Measurements from ENCODE around the gene FOXD1. TPM values are rescaled to one million over a fixed set of nuclear protein-coding genes. Genes with fewer than 3 reads are reported as not detected.

FOXD1 gene
- 10 to 100 TPM in 1 of 4 donors, 1 to 10 TPM in 3; 1.7 to 22.7 (median 4.5) TPM for total RNA-seq

DNA sequence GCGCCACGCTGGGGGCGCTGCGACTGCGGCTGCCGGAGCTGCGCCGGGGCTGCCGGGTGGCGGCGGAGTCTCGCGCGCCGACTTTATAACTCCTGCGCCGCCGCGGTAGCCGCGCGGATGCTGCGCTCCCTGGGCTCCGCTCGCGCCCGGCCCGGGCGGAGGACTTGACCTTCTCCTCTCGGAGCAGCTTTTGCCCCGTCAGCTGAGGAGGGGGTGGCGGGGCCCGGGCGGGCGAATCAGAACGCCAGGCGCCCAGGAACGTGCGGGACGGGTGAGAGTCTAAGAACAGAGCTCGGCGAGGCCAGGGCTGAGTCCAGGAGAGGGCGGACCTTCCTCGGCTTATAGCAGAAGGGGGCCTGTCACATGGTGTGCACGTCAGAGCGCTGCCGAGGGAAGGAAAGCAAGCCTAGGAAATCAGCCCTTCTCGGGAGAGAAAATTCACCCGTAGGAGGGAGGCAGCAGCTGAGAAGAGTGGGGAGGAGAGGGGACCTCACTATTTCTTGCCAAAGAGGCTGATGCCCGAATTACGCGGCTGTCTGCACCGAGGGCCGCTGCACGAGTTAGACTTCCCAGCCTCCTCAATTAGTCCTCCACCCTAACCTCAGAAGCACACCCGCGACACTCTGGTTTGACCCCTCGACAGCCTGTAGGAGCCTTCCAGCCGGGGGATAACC, at the start of gene FOXD1:
FOXD1 (minus strand) TSS at position 315 of the 674 bp plus-strand sequence. CDS start 415 bp downstream, outside the sequence.
- no peaks in the 10 kb centered on the region for H3K36me3 ChIP-seq
- DNase-seq = peak; percentile 48 to 92 (median 89)
- peaks cover 0 to 57% of the 10 kb centered on the region in 2 donors for H3K27me3 ChIP-seq
- TF ChIP-seq POLR2A (IDR thresholded peaks at IDR 0.05) = peak; percentile 75 to 93
- peak in 1 of 6 experiments; percentile 4 for TF ChIP-seq CTCF (IDR thresholded peaks at IDR 0.05)
- H3K4me3 ChIP-seq = peak within 1 kb of the TSS; percentile 37 to 65 (median 58)
- peak within 1 kb of the TSS; percentile 34 to 68 (median 50) for H3K27ac ChIP-seq
- H3K9me3 ChIP-seq = no peaks in the 10 kb centered on the region
- H3K4me1 ChIP-seq = peaks cover 0 to 29% (median 4%) of the 10 kb centered on the region in 4 donors

- H3K9me3 ChIP-seq = no peaks in the 10 kb centered on the region
- H3K36me3 ChIP-seq = peaks cover 0 to 15% (median 0%) of the 10 kb centered on the region in 3 donors
- no peaks in the 10 kb centered on the region for H3K27me3 ChIP-seq
- no peak for TF ChIP-seq POLR2A (IDR thresholded peaks at IDR 0.05)
- no peak for TF ChIP-seq CTCF (IDR thresholded peaks at IDR 0.05)
- peaks cover 0 to 47% (median 10%) of the 10 kb centered on the region in 4 donors for H3K4me1 ChIP-seq
- peak overlapping the region; percentile 81 to 98 (median 92) for H3K4me3 ChIP-seq
- peak overlapping the region; percentile 87 to 95 (median 91) for H3K27ac ChIP-seq
- no peak for DNase-seq
Observed at GRCh38 chr5:73497497-73498056, 49.0 kb upstream of the FOXD1 start.

DNA sequence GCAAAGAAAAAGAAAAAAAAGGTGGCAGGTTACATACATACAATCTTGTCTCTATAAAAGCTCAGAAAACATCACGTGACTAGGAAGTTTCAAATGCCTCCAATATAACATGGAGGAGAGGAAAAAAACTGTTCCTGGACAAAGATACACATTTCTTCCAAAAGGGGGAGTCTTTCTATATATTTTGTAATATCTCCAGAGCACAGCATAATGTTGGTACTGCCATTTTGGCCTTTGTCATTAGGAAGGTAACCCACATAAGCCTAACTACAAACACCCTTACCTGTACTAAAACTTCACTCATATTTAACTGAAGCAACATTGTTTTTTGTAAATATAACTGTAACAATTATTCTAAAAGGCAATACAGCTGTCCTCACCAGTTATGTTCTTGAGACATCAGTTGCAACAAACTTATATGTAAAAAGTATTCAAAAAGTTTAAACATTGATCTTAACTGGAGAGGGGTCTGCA, 48.4 kb upstream of the FOXD1 start:
- H3K36me3 ChIP-seq = peaks cover 0 to 9% (median 0%) of the 10 kb centered on the region in 3 donors
- DNase-seq = no peak
- H3K4me1 ChIP-seq = peaks cover 0 to 47% (median 10%) of the 10 kb centered on the region in 4 donors
- H3K9me3 ChIP-seq = no peaks in the 10 kb centered on the region
- TF ChIP-seq CTCF (IDR thresholded peaks at IDR 0.05) (peak in 3 of 6 experiments; percentile 33 to 46 (median 35)), POLR2A (IDR thresholded peaks at IDR 0.05) (no peak)
- H3K27me3 ChIP-seq = no peaks in the 10 kb centered on the region
- peak overlapping the region in 1 of 4 donors; percentile 98 for H3K4me3 ChIP-seq
- H3K27ac ChIP-seq = peak overlapping the region in 2 of 4 donors; percentile 19 to 87

DNA sequence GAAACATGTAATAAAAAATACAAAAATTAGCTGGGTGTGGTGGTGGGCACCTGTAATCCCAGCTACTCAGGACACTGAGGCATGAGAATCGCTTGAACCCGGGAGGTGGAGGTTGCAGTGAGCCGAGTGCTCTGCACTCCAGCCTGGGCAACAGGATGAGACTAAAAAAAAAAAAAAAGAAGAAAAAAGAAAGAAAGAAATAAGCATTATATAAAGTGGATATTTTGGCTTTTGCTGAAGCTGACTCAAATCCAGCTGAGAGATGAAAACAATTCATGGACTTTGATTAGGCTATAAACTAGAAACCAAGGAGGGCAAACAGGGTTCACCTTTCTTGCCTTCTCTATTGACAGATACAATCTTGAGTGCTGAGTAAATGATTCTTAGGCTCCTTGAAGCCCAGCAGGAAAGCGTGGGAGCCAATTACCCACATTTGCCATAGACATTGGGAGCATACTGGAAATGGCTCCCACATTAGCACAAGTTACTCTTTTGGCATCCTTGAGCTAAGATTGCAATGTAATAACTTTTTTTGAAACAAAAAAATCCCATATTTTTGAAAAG, 47.3 kb upstream of the FOXD1 start:
- H3K27ac ChIP-seq = peak overlapping the region in 1 of 4 donors; percentile 12
- no peak for TF ChIP-seq CTCF (IDR thresholded peaks at IDR 0.05)
- TF ChIP-seq POLR2A (IDR thresholded peaks at IDR 0.05) = no peak
- no peak overlapping the region for H3K4me3 ChIP-seq
- DNase-seq = no peak
- peaks cover 0 to 37% (median 10%) of the 10 kb centered on the region in 4 donors for H3K4me1 ChIP-seq
- no peaks in the 10 kb centered on the region for H3K27me3 ChIP-seq
- no peaks in the 10 kb centered on the region for H3K9me3 ChIP-seq
- H3K36me3 ChIP-seq = no peaks in the 10 kb centered on the region

- TF ChIP-seq POLR2A (IDR thresholded peaks at IDR 0.05) (no peak), CTCF (IDR thresholded peaks at IDR 0.05) (no peak)
- DNase-seq = no peak
- no peak overlapping the region for H3K4me3 ChIP-seq
- H3K36me3 ChIP-seq = no peaks in the 10 kb centered on the region
- H3K27ac ChIP-seq = no peak overlapping the region
- peaks cover 0 to 26% (median 5%) of the 10 kb centered on the region in 4 donors for H3K4me1 ChIP-seq
- no peaks in the 10 kb centered on the region for H3K9me3 ChIP-seq
- H3K27me3 ChIP-seq = no peaks in the 10 kb centered on the region
Observed at GRCh38 chr5:73494721-73495120, 46.1 kb upstream of the FOXD1 start.
